ENCODE results near the gene ADRA1B.

The ADRA1B gene

GRCh38 chr5:159913048-159913447 lies 3.2 kb upstream of the ADRA1B start:
- no peak for DNase-seq
- no peak for TF ChIP-seq CTCF (IDR thresholded peaks at IDR 0.05)
- Mint-ChIP-seq H3K4me1 (peaks cover 76% of the 10 kb centered on the region), H3K36me3 (ENCODE audit: low read depth) (no peaks in the 10 kb centered on the region), H3K9me3 (no peaks in the 10 kb centered on the region), H3K4me3 (no peak overlapping the region), H3K27me3 (ENCODE audit: low read depth, poor library complexity) (peaks cover 41% of the 10 kb centered on the region), H3K27ac (no peak overlapping the region)

GRCh38 chr5:159913501-159913900 lies 2.8 kb upstream of the ADRA1B start:
- DNase-seq: no peak
- no peaks in the 10 kb centered on the region for H3K36me3 Mint-ChIP-seq (ENCODE audit: low read depth)
- TF ChIP-seq CTCF (IDR thresholded peaks at IDR 0.05): no peak
- no peak overlapping the region for H3K27ac Mint-ChIP-seq
- peaks cover 41% of the 10 kb centered on the region for H3K27me3 Mint-ChIP-seq (ENCODE audit: low read depth, poor library complexity)
- no peaks in the 10 kb centered on the region for H3K9me3 Mint-ChIP-seq
- peaks cover 76% of the 10 kb centered on the region for H3K4me1 Mint-ChIP-seq
- H3K4me3 Mint-ChIP-seq: no peak overlapping the region

- H3K4me3 Mint-ChIP-seq: peak overlapping the region; percentile 74
- no peaks in the 10 kb centered on the region for H3K36me3 Mint-ChIP-seq (ENCODE audit: low read depth)
- H3K9me3 Mint-ChIP-seq: no peaks in the 10 kb centered on the region
- peaks cover 50% of the 10 kb centered on the region for H3K4me1 Mint-ChIP-seq
- no peak for TF ChIP-seq CTCF (IDR thresholded peaks at IDR 0.05)
- peaks cover 47% of the 10 kb centered on the region for H3K27me3 Mint-ChIP-seq (ENCODE audit: low read depth, poor library complexity)
- H3K27ac Mint-ChIP-seq: no peak overlapping the region
- no peak for DNase-seq
These were observed 819 bp downstream of the ADRA1B start for GRCh38 chr5:159916841-159917761.

GRCh38 chr5:159917994-159918393 lies 1.7 kb downstream of the ADRA1B start:
- Mint-ChIP-seq H3K9me3 (no peaks in the 10 kb centered on the region), H3K4me3 (no peak overlapping the region), H3K27me3 (ENCODE audit: low read depth, poor library complexity) (peaks cover 44% of the 10 kb centered on the region), H3K36me3 (ENCODE audit: low read depth) (no peaks in the 10 kb centered on the region), H3K4me1 (peaks cover 41% of the 10 kb centered on the region), H3K27ac (no peak overlapping the region)
- TF ChIP-seq CTCF (IDR thresholded peaks at IDR 0.05): no peak
- DNase-seq: no peak

- Mint-ChIP-seq H3K4me1 (peaks cover 20% of the 10 kb centered on the region), H3K9me3 (no peaks in the 10 kb centered on the region), H3K4me3 (no peak overlapping the region), H3K36me3 (ENCODE audit: low read depth) (no peaks in the 10 kb centered on the region), H3K27me3 (ENCODE audit: low read depth, poor library complexity) (peaks cover 18% of the 10 kb centered on the region), H3K27ac (no peak overlapping the region)
- no peak for TF ChIP-seq CTCF (IDR thresholded peaks at IDR 0.05)
- no peak for DNase-seq
These were observed 5.4 kb downstream of the ADRA1B start for GRCh38 chr5:159921721-159922120.

- Mint-ChIP-seq H3K4me3 (no peak overlapping the region), H3K27ac (no peak overlapping the region), H3K36me3 (ENCODE audit: low read depth) (no peaks in the 10 kb centered on the region), H3K9me3 (no peaks in the 10 kb centered on the region), H3K27me3 (ENCODE audit: low read depth, poor library complexity) (peaks cover 9% of the 10 kb centered on the region), H3K4me1 (peaks cover 17% of the 10 kb centered on the region)
- TF ChIP-seq CTCF (IDR thresholded peaks at IDR 0.05): no peak
- no peak for DNase-seq
These were observed 6.7 kb downstream of the ADRA1B start for GRCh38 chr5:159923008-159923407.
